ENCODE data around the gene SCGB2B2. TPM values are rescaled to one million over a fixed set of nuclear protein-coding genes. Genes with fewer than 3 reads are reported as not detected.
"Not testable (repeated sequence)": the region's sequence is repeated elsewhere in the genome, so short reads cannot be mapped to it uniquely, and the experiment has no call there.

The SCGB2B2 gene
- total RNA-seq, result 0.13 TPM in 1 of 2 replicates, not detected in the other

GRCh38 chr19:34676697-34677385 is at the start of gene SCGB2B2:
Gene SCGB2B2 (minus strand): TSS chr19:34677159. CDS start chr19:34594563, 82,596 bp downstream.
- no peak for DNase-seq (ENCODE audit: low read depth in 2 of 2)

GRCh38 chr19:34725400-34725799 is 48.4 kb upstream of the SCGB2B2 start:
- DNase-seq (ENCODE audit: low read depth in 2 of 2), result no peak

GRCh38 chr19:34722353-34722752 is 45.4 kb upstream of the SCGB2B2 start:
- no peak for DNase-seq (ENCODE audit: low read depth in 2 of 2)

GRCh38 chr19:34715357-34715756 is 38.4 kb upstream of the SCGB2B2 start:
- no peak for DNase-seq (ENCODE audit: low read depth in 2 of 2)

- no peak for DNase-seq (ENCODE audit: low read depth in 2 of 2)
Observed at GRCh38 chr19:34713262-34713637, 36.3 kb upstream of the SCGB2B2 start.

GRCh38 chr19:34712395-34713261 is 35.7 kb upstream of the SCGB2B2 start:
- DNase-seq (ENCODE audit: low read depth in 2 of 2), result peak; percentile 83 to 87

GRCh38 chr19:34711890-34712289 is 34.9 kb upstream of the SCGB2B2 start:
- no peak for DNase-seq (ENCODE audit: low read depth in 2 of 2)

- no peak for DNase-seq (ENCODE audit: low read depth in 2 of 2)
Observed at GRCh38 chr19:34707661-34708060, 30.7 kb upstream of the SCGB2B2 start.

GRCh38 chr19:34692549-34692948 is 15.6 kb upstream of the SCGB2B2 start:
- DNase-seq (ENCODE audit: low read depth in 2 of 2), result peak; percentile 46 to 73

- no peak for DNase-seq (ENCODE audit: low read depth in 2 of 2)
Observed at GRCh38 chr19:34690372-34690771, 13.4 kb upstream of the SCGB2B2 start.

- DNase-seq (ENCODE audit: low read depth in 2 of 2), result no peak
Observed at GRCh38 chr19:34688592-34688991, 11.6 kb upstream of the SCGB2B2 start.

GRCh38 chr19:34687348-34687747 is 10.4 kb upstream of the SCGB2B2 start:
- no peak for DNase-seq (ENCODE audit: low read depth in 2 of 2)

GRCh38 chr19:34686455-34686854 is 9.5 kb upstream of the SCGB2B2 start:
- DNase-seq (ENCODE audit: low read depth in 2 of 2), result no peak

- not testable (repeated sequence) for DNase-seq (ENCODE audit: low read depth in 2 of 2)
Observed at GRCh38 chr19:34685266-34685665, 8.3 kb upstream of the SCGB2B2 start.

GRCh38 chr19:34681478-34681877 is 4.5 kb upstream of the SCGB2B2 start:
- DNase-seq (ENCODE audit: low read depth in 2 of 2), result no peak

- no peak for DNase-seq (ENCODE audit: low read depth in 2 of 2)
Observed at GRCh38 chr19:34678421-34678820, 1.5 kb upstream of the SCGB2B2 start.

- no peak for DNase-seq (ENCODE audit: low read depth in 2 of 2)
Observed at GRCh38 chr19:34678085-34678412, 1.1 kb upstream of the SCGB2B2 start.

- peak; percentile 96 to 98 for DNase-seq (ENCODE audit: low read depth in 2 of 2)
Observed at GRCh38 chr19:34677386-34678084, 576 bp upstream of the SCGB2B2 start, which contains the start of gene ZNF302. Gene ZNF302 (plus strand): TSS chr19:34677678. CDS start chr19:34678805, 1,127 bp downstream.

GRCh38 chr19:34675919-34676318 is 1.0 kb downstream of the SCGB2B2 start:
- no peak for DNase-seq (ENCODE audit: low read depth in 2 of 2)

GRCh38 chr19:34675250-34675649 is 1.7 kb downstream of the SCGB2B2 start:
- no peak for DNase-seq (ENCODE audit: low read depth in 2 of 2)

GRCh38 chr19:34673590-34673989 is 3.4 kb downstream of the SCGB2B2 start:
- no peak for DNase-seq (ENCODE audit: low read depth in 2 of 2)

GRCh38 chr19:34671972-34672371 is 5.0 kb downstream of the SCGB2B2 start:
- DNase-seq (ENCODE audit: low read depth in 2 of 2), result no peak

Measured in dermis microvascular lymphatic vessel endothelial cell (primary cell).